Right cardiac atrium (tissue), 5 donors: ENCODE data around the gene BNC2. TPM values are rescaled to one million over a fixed set of nuclear protein-coding genes. Genes with fewer than 3 reads are reported as not detected.

Source experiments
- ATAC-seq, 2 donors: fragments of 200-7000 bp; cut with Tn5 transposase; one replicate each; pipeline versions ENCODE4 v1.8.0 to v1.9.1; 2020; ENCODE audit warnings: moderate library complexity in 2 of 2, mild to moderate bottlenecking in 1 of 2
- DNase-seq, 3 donors: peaks; one replicate each; pipeline ENCODE4 v3.0.0-alpha.2; 2020
- H3K27ac ChIP-seq: one replicate; pipeline ENCODE4 v1.5.1; 2013; ENCODE audit warnings: mild to moderate bottlenecking, low read length, control low read depth, moderate library complexity
- H3K27me3 ChIP-seq: one replicate; pipeline ENCODE4 v1.6.1; 2013; ENCODE audit not compliant: control insufficient read depth, insufficient read depth
- H3K4me1 ChIP-seq: one replicate; pipeline ENCODE4 v1.6.1; 2013; ENCODE audit warnings: low read length; ENCODE audit not compliant: control insufficient read depth, insufficient read depth
- H3K4me3 ChIP-seq: one replicate; pipeline ENCODE4 v1.5.1; 2013; ENCODE audit warnings: low read length, control low read depth
- H3K9me3 ChIP-seq: one replicate; pipeline ENCODE4 v1.6.1; 2013; ENCODE audit warnings: low read length; ENCODE audit not compliant: control insufficient read depth
- WGBS: extraction: QIAGEN DNeasy Blood & Tissue Kit; methylation state at CpG from one replicate; pipeline ENCODE4 v1.1.7; 2013; 5-methylcytosine and 5-hydroxymethylcytosine counted together
- intact Hi-C, 4 donors: fragments of 100-400 bp; cut with DNase I; formaldehyde crosslinking; loops; one replicate each; pipeline versions ENCODE4 v1.11.0 to v1.14.0; 2022 to 2023
- polyA plus RNA-seq: library from polyadenylated mRNA; stranded (reverse); fragments of 200-250 nt; gene quantifications from one replicate; pipeline ENCODE4 v1.2.3, GENCODE V29; 2013
- total RNA-seq, 4 donors: library from RNA; stranded (reverse); fragmentation: NEBNext Ultra II Directional; extraction: Animal tissue kit (Norgen Biotek cat#: 25700); gene quantifications; one replicate each; pipeline ENCODE4 v1.2.1, GENCODE V29; 2021
- donor health status: healthy with polysubstance abuse.
- donor health status: DM: no; HTN: yes; CAD: no.
- donor health status: DM: no; HTN: no; CAD: no.
- donor health status: DM: no; HTN: yes; CAD: no; lungs with severe emphysema.
- donor health status: DM: yes; HTN: yes; CAD: no.

BNC2 gene
- total and polyA plus RNA-seq, 5 donors = 4.7 to 123 (median 67.8) TPM

DNA sequence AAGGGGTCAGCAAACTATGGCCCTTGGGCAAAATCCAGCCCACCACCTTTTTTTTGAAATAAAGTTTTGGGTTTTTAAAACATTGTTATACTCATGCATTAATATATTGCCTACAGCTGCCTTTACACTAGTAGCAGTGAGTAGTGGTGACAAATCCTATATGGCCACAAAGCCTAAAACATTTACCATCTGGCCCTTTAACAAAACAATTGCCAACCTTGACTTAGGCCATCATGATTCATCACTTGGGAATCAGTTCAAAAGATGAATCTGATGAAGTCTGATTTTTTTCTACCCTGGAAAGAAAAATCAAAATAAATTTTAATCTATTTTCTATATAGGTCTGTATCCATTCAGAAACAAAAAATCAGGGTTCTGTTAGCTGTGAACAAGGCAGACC, 484.9 kb downstream of the BNC2 start:
- H3K27ac ChIP-seq = no peak overlapping the region
- no peak overlapping the region for H3K4me3 ChIP-seq
- no peaks in the 10 kb centered on the region for H3K4me1 ChIP-seq
- no peaks in the 10 kb centered on the region for H3K27me3 ChIP-seq
- intact Hi-C loops = no loop called here
- ATAC-seq (no peak), DNase-seq (no peak)
- no peaks in the 10 kb centered on the region for H3K9me3 ChIP-seq

- 86% methylated on average over 6 of the region's 6 CpGs for WGBS
- ATAC-seq = no peak
- Histone ChIP-seq H3K27me3 (no peaks in the 10 kb centered on the region), H3K9me3 (no peaks in the 10 kb centered on the region), H3K4me1 (no peaks in the 10 kb centered on the region), H3K4me3 (no peak overlapping the region), H3K27ac (no peak overlapping the region)
- intact Hi-C loops = no loop called here
- DNase-seq = no peak
These were observed 485.5 kb downstream of the BNC2 start for GRCh38 chr9:16384993-16385392.

GRCh38 chr9:16377311-16377710, 493.2 kb downstream of the BNC2 start:
- DNase-seq (no peak), ATAC-seq (no peak)
- 85% methylated on average over 4 of the region's 4 CpGs for WGBS
- no peak overlapping the region for H3K4me3 ChIP-seq
- H3K9me3 ChIP-seq = no peaks in the 10 kb centered on the region
- no peaks in the 10 kb centered on the region for H3K4me1 ChIP-seq
- H3K27ac ChIP-seq = no peak overlapping the region
- intact Hi-C loops = no loop called here
- no peaks in the 10 kb centered on the region for H3K27me3 ChIP-seq

DNA sequence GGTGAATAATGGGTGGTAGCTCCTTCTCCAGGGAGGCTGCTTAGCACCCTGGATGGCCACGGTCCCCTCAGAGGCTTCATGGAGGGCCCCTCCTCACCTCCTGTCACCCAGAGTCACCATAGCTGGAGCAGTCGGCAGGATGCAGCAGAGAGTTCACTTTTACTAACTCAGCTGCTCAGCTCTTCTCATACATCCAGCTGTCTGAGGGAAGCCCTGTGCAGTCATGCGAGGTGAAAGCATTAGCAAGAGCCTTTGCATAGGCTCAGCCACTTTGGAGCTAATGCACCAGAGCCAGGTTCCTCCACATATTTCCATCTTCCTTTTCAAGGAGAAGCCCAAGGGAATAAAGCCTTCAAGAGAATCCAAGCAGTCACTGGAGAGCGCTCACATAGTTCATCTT, 499.2 kb downstream of the BNC2 start:
- Histone ChIP-seq H3K9me3 (no peaks in the 10 kb centered on the region), H3K27ac (no peak overlapping the region), H3K27me3 (no peaks in the 10 kb centered on the region), H3K4me1 (no peaks in the 10 kb centered on the region), H3K4me3 (no peak overlapping the region)
- DNase-seq (no peak), ATAC-seq (no peak)
- intact Hi-C loops = no loop called here
- WGBS = 87% methylated on average over 4 of the region's 4 CpGs

DNA sequence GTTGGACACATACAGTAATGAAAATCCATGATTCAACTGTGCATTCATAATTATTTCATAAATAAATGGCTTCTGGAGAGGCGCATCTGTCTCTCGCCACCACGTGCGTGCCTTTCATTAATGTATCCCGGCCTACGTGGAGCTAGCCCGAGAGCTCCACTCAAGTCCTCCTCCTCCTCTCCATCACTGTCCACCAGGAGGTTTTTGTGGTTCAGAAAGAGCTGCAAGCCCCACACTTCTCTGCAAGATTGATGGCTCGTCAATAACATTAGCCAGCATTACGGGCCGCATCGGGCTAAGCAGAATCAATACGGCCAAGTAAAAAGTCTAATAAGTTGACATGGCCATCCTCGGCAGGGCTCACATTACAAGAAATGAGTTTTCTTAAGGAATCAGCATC, 499.8 kb downstream of the BNC2 start:
- ATAC-seq = no peak
- Histone ChIP-seq H3K4me3 (no peak overlapping the region), H3K9me3 (no peaks in the 10 kb centered on the region), H3K27me3 (no peaks in the 10 kb centered on the region), H3K27ac (no peak overlapping the region), H3K4me1 (no peaks in the 10 kb centered on the region)
- no peak for DNase-seq
- 94% methylated on average over 13 of the region's 13 CpGs for WGBS
- intact Hi-C loops = no loop called here

GRCh38 chr9:16369427-16369826, 501.0 kb downstream of the BNC2 start:
- H3K27ac ChIP-seq = no peak overlapping the region
- no peak for DNase-seq
- intact Hi-C loops = no loop called here
- WGBS = 92% methylated on average over 4 of the region's 4 CpGs
- no peak overlapping the region for H3K4me3 ChIP-seq
- no peaks in the 10 kb centered on the region for H3K9me3 ChIP-seq
- H3K4me1 ChIP-seq = peaks cover 2% of the 10 kb centered on the region
- no peaks in the 10 kb centered on the region for H3K27me3 ChIP-seq
- ATAC-seq = no peak

GRCh38 chr9:16368237-16369087, 502.0 kb downstream of the BNC2 start:
- H3K9me3 ChIP-seq = no peaks in the 10 kb centered on the region
- peaks cover 2% of the 10 kb centered on the region for H3K4me1 ChIP-seq
- ATAC-seq (no peak), DNase-seq (no peak)
- H3K27ac ChIP-seq = no peak overlapping the region
- 85% methylated on average over 8 of the region's 8 CpGs for WGBS
- no peaks in the 10 kb centered on the region for H3K27me3 ChIP-seq
- no peak overlapping the region for H3K4me3 ChIP-seq
- intact Hi-C loops = no loop called here

DNA sequence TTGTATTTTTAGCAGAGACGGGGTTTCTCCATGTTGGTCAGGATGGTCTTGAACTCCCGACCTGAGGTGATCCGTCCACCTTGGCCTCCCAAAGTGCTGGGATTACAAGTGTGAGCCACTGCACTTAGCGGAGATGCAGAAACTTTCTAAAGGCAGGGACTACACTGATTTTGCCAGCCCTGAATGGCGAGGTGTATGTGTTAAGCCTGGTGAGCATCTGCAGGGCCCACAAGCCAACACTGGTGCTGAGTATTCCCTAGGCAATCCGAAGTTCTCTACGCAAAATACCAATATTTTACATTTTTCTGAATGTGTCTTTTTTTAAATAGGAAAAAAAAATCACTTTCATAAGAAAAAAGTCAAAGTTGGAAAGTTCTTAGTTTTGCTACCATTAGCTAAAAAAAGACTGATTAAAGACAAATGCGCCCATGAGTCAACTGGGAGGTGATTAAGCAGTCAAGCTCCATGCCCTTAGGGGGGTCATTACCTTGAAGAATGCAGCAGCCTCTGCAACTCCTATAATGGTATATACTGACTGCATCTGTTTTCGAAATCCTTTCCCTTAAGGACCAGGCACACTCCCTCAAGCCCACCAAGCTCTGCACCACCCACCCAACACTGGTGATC, 502.8 kb downstream of the BNC2 start:
- DNase-seq (no peak), ATAC-seq (no peak)
- Histone ChIP-seq H3K27ac (no peak overlapping the region), H3K4me3 (no peak overlapping the region), H3K4me1 (peaks cover 2% of the 10 kb centered on the region), H3K9me3 (no peaks in the 10 kb centered on the region), H3K27me3 (no peaks in the 10 kb centered on the region)
- intact Hi-C loops = no loop called here
- 92% methylated on average over 9 of the region's 9 CpGs for WGBS

- DNase-seq (peak; percentile 68 to 85 (median 79)), ATAC-seq (peak; percentile 77 to 94)
- intact Hi-C loops = no loop called here
- WGBS = 67% methylated on average over 8 of the region's 8 CpGs
- H3K27me3 ChIP-seq = no peaks in the 10 kb centered on the region
- H3K27ac ChIP-seq = no peak overlapping the region
- no peak overlapping the region for H3K4me3 ChIP-seq
- peaks cover 2% of the 10 kb centered on the region for H3K4me1 ChIP-seq
- no peaks in the 10 kb centered on the region for H3K9me3 ChIP-seq
These were observed 506.1 kb downstream of the BNC2 start for GRCh38 chr9:16364347-16364746.

GRCh38 chr9:16363916-16364315, 506.6 kb downstream of the BNC2 start:
- intact Hi-C loops = no loop called here
- H3K4me1 ChIP-seq = peaks cover 2% of the 10 kb centered on the region
- ATAC-seq (peak in 1 of 2 donors; percentile 23), DNase-seq (no peak)
- no peak overlapping the region for H3K27ac ChIP-seq
- no peaks in the 10 kb centered on the region for H3K27me3 ChIP-seq
- H3K9me3 ChIP-seq = no peaks in the 10 kb centered on the region
- no peak overlapping the region for H3K4me3 ChIP-seq
- WGBS = 68% methylated on average over 5 of the region's 5 CpGs

DNA sequence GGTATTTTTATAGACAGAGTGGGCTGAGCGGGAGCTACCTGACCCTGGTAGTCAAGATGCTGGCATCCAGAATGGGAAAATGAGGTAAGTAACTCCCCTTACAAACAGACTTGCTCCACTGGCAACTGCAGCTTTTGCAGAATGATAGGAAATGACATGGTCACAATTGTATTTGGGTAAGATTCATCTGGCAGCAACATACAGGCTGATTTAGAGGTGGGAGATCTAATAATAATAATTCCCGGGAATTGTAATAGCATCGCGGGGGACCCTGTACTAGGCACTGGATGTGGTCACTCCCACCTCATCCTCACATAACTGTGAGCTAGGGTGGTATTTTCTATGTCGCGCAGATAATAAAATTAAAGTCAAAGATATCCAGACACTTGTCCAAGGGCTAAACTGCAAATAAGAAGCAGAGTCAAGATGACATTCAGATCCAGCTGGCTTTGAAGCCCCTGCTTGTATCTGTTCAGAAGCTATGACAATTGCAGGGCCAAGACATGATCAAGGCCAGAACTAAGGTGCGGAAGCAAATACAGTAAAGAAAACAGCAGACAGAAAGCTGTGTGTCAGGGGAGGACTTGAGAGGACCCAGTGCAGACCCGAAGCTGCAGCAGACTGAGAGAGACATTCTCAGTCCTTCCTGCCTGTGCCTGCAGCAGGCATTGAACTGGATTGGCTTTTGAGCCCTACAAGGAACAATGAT, 507.2 kb downstream of the BNC2 start:
- Histone ChIP-seq H3K9me3 (no peaks in the 10 kb centered on the region), H3K27ac (no peak overlapping the region), H3K27me3 (no peaks in the 10 kb centered on the region), H3K4me3 (no peak overlapping the region), H3K4me1 (peaks cover 2% of the 10 kb centered on the region)
- ATAC-seq (peak in 1 of 2 donors; percentile 37), DNase-seq (no peak)
- intact Hi-C loops = no loop called here
- WGBS = 63% methylated on average over 8 of the region's 8 CpGs
